NCI-H2107 (cell line): ENCODE data around the gene CASKIN1.
"Not testable (repeated sequence)": the region's sequence is repeated elsewhere in the genome, so short reads cannot be mapped to it uniquely, and the experiment has no call there.

Experiments used
- DNase-seq: peaks from one replicate; lab custom pipeline; 2025; lab: John Stamatoyannopoulos, UW

CASKIN1 gene

GRCh38 chr16:2135071-2135470 is 61.3 kb downstream of the CASKIN1 start:
- not testable (repeated sequence) for DNase-seq

- DNase-seq: not testable (repeated sequence)
These were observed 62.6 kb downstream of the CASKIN1 start for GRCh38 chr16:2133797-2134196.

GRCh38 chr16:2129890-2130447 is 66.4 kb downstream of the CASKIN1 start:
- DNase-seq: not testable (repeated sequence)

- DNase-seq: not testable (repeated sequence)
These were observed 67.2 kb downstream of the CASKIN1 start for GRCh38 chr16:2129251-2129650.

GRCh38 chr16:2127630-2128280 is 68.7 kb downstream of the CASKIN1 start:
- not testable (repeated sequence) for DNase-seq
